Trophoblast cell (in vitro differentiated cells and primary cell): ENCODE results near the gene ANO2.

Experiments used
- DNase-seq, 2 donors: peaks; one replicate each; pipeline ENCODE4 v3.0.0-alpha.2; 2016
- H2AFZ ChIP-seq: 2 replicates; pipeline ENCODE4 v1.6.1; 2013; ENCODE audit warnings: low read length, moderate library complexity, mild to moderate bottlenecking; ENCODE audit not compliant: insufficient read depth, poor library complexity
- H2AK5ac ChIP-seq: 2 replicates; pipeline ENCODE4 v1.6.1; 2013; ENCODE audit warnings: mild to moderate bottlenecking, low read length
- H2BK120ac ChIP-seq: 2 replicates; pipeline ENCODE4 v1.6.1; 2013; ENCODE audit warnings: low read length, mild to moderate bottlenecking, moderate library complexity; ENCODE audit not compliant: insufficient read depth, poor library complexity
- H2BK12ac ChIP-seq: 2 replicates; pipeline ENCODE4 v1.6.1; 2013; ENCODE audit warnings: mild to moderate bottlenecking, low read length, moderate library complexity
- H2BK5ac ChIP-seq: 2 replicates; pipeline ENCODE4 v1.6.1; 2013; ENCODE audit warnings: low read length, low read depth, moderate library complexity, mild to moderate bottlenecking; ENCODE audit not compliant: poor library complexity
- H3K14ac ChIP-seq: 2 replicates; pipeline ENCODE4 v1.6.1; 2013; ENCODE audit warnings: mild to moderate bottlenecking, low read length
- H3K18ac ChIP-seq: 2 replicates; pipeline ENCODE4 v1.6.1; 2013; ENCODE audit warnings: mild to moderate bottlenecking, low read length
- H3K23ac ChIP-seq: 2 replicates; pipeline ENCODE4 v1.6.1; 2013; ENCODE audit warnings: low read length
- H3K27ac ChIP-seq: 2 replicates; pipeline ENCODE4 v1.5.1; 2013; ENCODE audit warnings: low read depth, mild to moderate bottlenecking, inconsistent platforms, low read length, moderate library complexity
- H3K27me3 ChIP-seq: 2 replicates; pipeline ENCODE4 v1.6.1; 2013; ENCODE audit warnings: inconsistent platforms, mild to moderate bottlenecking, low read length, moderate library complexity; ENCODE audit not compliant: insufficient read depth
- H3K36me3 ChIP-seq, 2 experiments: 1 replicate in 1 of 2; 2 replicates in 1 of 2; pipeline ENCODE4 v1.6.1; 2013; ENCODE audit warnings: low read length in 2 of 2, mild to moderate bottlenecking in 2 of 2, moderate library complexity in 1 of 2; ENCODE audit not compliant: insufficient read depth in 2 of 2, control insufficient read depth in 1 of 2
- H3K4ac ChIP-seq: 2 replicates; pipeline ENCODE4 v1.6.1; 2013; ENCODE audit warnings: low read depth, mild to moderate bottlenecking, low read length, moderate library complexity
- H3K4me1 ChIP-seq, 2 experiments: 1 replicate in 1 of 2; 2 replicates in 1 of 2; pipeline ENCODE4 v1.6.1; 2013; ENCODE audit warnings: low read length in 2 of 2, mild to moderate bottlenecking in 2 of 2, moderate library complexity in 1 of 2; ENCODE audit not compliant: insufficient read depth in 2 of 2, control insufficient read depth in 1 of 2
- H3K4me2 ChIP-seq: 2 replicates; pipeline ENCODE4 v1.6.1; 2013; ENCODE audit warnings: inconsistent platforms, mild to moderate bottlenecking, low read length, moderate library complexity
- H3K4me3 ChIP-seq: 2 replicates; pipeline ENCODE4 v1.5.1; 2013; ENCODE audit warnings: mild to moderate bottlenecking, low read depth, low read length, inconsistent platforms
- H3K79me1 ChIP-seq: one replicate; pipeline ENCODE4 v1.6.1; 2013; ENCODE audit warnings: low read length
- H3K79me2 ChIP-seq: 2 replicates; pipeline ENCODE4 v1.6.1; 2013; ENCODE audit warnings: low read length, mild to moderate bottlenecking; ENCODE audit not compliant: control insufficient read depth, insufficient read depth, poor library complexity
- H3K9ac ChIP-seq: 2 replicates; pipeline ENCODE4 v1.6.1; 2013; ENCODE audit warnings: mild to moderate bottlenecking, low read length
- H3K9me3 ChIP-seq: 2 replicates; pipeline ENCODE4 v1.6.1; 2013; ENCODE audit warnings: low read depth, mild to moderate bottlenecking, control low read depth, inconsistent platforms, low read length; ENCODE audit not compliant: insufficient read depth
- H4K12ac ChIP-seq: 2 replicates; pipeline ENCODE4 v1.6.1; 2013; ENCODE audit warnings: low read depth, mild to moderate bottlenecking, low read length, moderate library complexity
- H4K8ac ChIP-seq: 2 replicates; pipeline ENCODE4 v1.6.1; 2013; ENCODE audit warnings: low read depth, mild to moderate bottlenecking, low read length, moderate library complexity
- H4K91ac ChIP-seq: one replicate; pipeline ENCODE4 v1.6.1; 2013; ENCODE audit warnings: low read depth, mild to moderate bottlenecking, low read length, moderate library complexity
- WGBS: extraction: QIAGEN DNeasy Blood & Tissue Kit; methylation state at CpG from one replicate; pipeline ENCODE4 v1.1.7; 2013; ENCODE audit warnings: missing lambda C conversion rate; ENCODE audit not compliant: insufficient read length, insufficient coverage; ENCODE audit errors: extremely low coverage; 5-methylcytosine and 5-hydroxymethylcytosine counted together

Gene ANO2

GRCh38 chr12:5899675-5900074, 45.4 kb downstream of the ANO2 start:
- no peak for DNase-seq
- Histone ChIP-seq H4K8ac (no peak overlapping the region), H3K27ac (no peak overlapping the region), H3K4me1 (no peaks in the 10 kb centered on the region), H4K91ac (no peak overlapping the region), H3K4me3 (no peak overlapping the region), H3K14ac (no peak overlapping the region), H3K27me3 (no peaks in the 10 kb centered on the region), H3K9me3 (no peaks in the 10 kb centered on the region), H3K9ac (no peak overlapping the region), H2BK120ac (no peak overlapping the region), H3K36me3 (no peaks in the 10 kb centered on the region), H3K4ac (no peak overlapping the region), H3K4me2 (no peak overlapping the region), H2BK5ac (no peak overlapping the region), H3K18ac (no peak overlapping the region), H2AFZ (no peak overlapping the region), H3K79me2 (no peaks in the 10 kb centered on the region), H2BK12ac (no peak overlapping the region), H3K23ac (no peak overlapping the region), H3K79me1 (no peaks in the 10 kb centered on the region), H4K12ac (no peak overlapping the region), H2AK5ac (no peak overlapping the region)
- no CpG with 5 or more reads among the region's 3 CpGs for WGBS

GRCh38 chr12:5898874-5899273, 46.2 kb downstream of the ANO2 start:
- no peaks in the 10 kb centered on the region for H3K79me1 ChIP-seq
- peak; percentile 20 to 51 for DNase-seq
- H3K4me1 ChIP-seq: no peaks in the 10 kb centered on the region
- H3K4me2 ChIP-seq: no peak overlapping the region
- H3K9ac ChIP-seq: no peak overlapping the region
- no peak overlapping the region for H3K18ac ChIP-seq
- no peaks in the 10 kb centered on the region for H3K36me3 ChIP-seq
- H2AFZ ChIP-seq: no peak overlapping the region
- H3K27ac ChIP-seq: no peak overlapping the region
- no peak overlapping the region for H2BK5ac ChIP-seq
- WGBS: no CpG with 5 or more reads among the region's 3 CpGs
- H2BK120ac ChIP-seq: no peak overlapping the region
- no peak overlapping the region for H4K91ac ChIP-seq
- H3K79me2 ChIP-seq: no peaks in the 10 kb centered on the region
- H3K23ac ChIP-seq: no peak overlapping the region
- no peaks in the 10 kb centered on the region for H3K27me3 ChIP-seq
- H4K12ac ChIP-seq: no peak overlapping the region
- H3K9me3 ChIP-seq: no peaks in the 10 kb centered on the region
- H2AK5ac ChIP-seq: no peak overlapping the region
- H4K8ac ChIP-seq: no peak overlapping the region
- no peak overlapping the region for H3K4ac ChIP-seq
- no peak overlapping the region for H3K14ac ChIP-seq
- no peak overlapping the region for H2BK12ac ChIP-seq
- H3K4me3 ChIP-seq: no peak overlapping the region

GRCh38 chr12:5889381-5890047, 55.5 kb downstream of the ANO2 start:
- Histone ChIP-seq H3K79me2 (no peaks in the 10 kb centered on the region), H4K8ac (no peak overlapping the region), H3K27me3 (no peaks in the 10 kb centered on the region), H2BK120ac (no peak overlapping the region), H4K91ac (no peak overlapping the region), H2BK12ac (no peak overlapping the region), H3K4me3 (no peak overlapping the region), H4K12ac (no peak overlapping the region), H3K79me1 (no peaks in the 10 kb centered on the region), H3K4ac (no peak overlapping the region), H3K9ac (no peak overlapping the region), H3K27ac (no peak overlapping the region), H3K18ac (no peak overlapping the region), H3K4me1 (no peaks in the 10 kb centered on the region), H2AFZ (no peak overlapping the region), H3K36me3 (peaks cover 0 to 3% of the 10 kb centered on the region in 2 experiments), H3K9me3 (peaks cover 2% of the 10 kb centered on the region), H3K23ac (no peak overlapping the region), H3K4me2 (no peak overlapping the region), H2AK5ac (no peak overlapping the region), H2BK5ac (no peak overlapping the region), H3K14ac (no peak overlapping the region)
- WGBS: no CpG with 5 or more reads among the region's 6 CpGs
- DNase-seq: no peak

- H2BK120ac ChIP-seq: no peak overlapping the region
- no peak overlapping the region for H2BK12ac ChIP-seq
- no peak overlapping the region for H3K18ac ChIP-seq
- H3K4ac ChIP-seq: no peak overlapping the region
- no peak overlapping the region for H3K4me3 ChIP-seq
- H2BK5ac ChIP-seq: no peak overlapping the region
- no peak for DNase-seq
- no peaks in the 10 kb centered on the region for H3K79me1 ChIP-seq
- H4K12ac ChIP-seq: no peak overlapping the region
- H3K27me3 ChIP-seq: no peaks in the 10 kb centered on the region
- WGBS: no CpG with 5 or more reads among the region's 26 CpGs
- H3K9me3 ChIP-seq: peaks cover 2% of the 10 kb centered on the region
- no peak overlapping the region for H3K14ac ChIP-seq
- no peak overlapping the region for H2AFZ ChIP-seq
- H3K27ac ChIP-seq: no peak overlapping the region
- no peak overlapping the region for H3K9ac ChIP-seq
- no peak overlapping the region for H4K91ac ChIP-seq
- H3K23ac ChIP-seq: no peak overlapping the region
- H3K4me2 ChIP-seq: no peak overlapping the region
- H4K8ac ChIP-seq: no peak overlapping the region
- peaks cover 0 to 3% of the 10 kb centered on the region in 2 experiments for H3K36me3 ChIP-seq
- no peaks in the 10 kb centered on the region for H3K79me2 ChIP-seq
- H3K4me1 ChIP-seq: no peaks in the 10 kb centered on the region
- H2AK5ac ChIP-seq: no peak overlapping the region
Observed at GRCh38 chr12:5888816-5889315, 56.2 kb downstream of the ANO2 start.
